Stomach (tissue), 4 donors: ENCODE results near the gene SH3RF2.

Source experiments
- EP300 ChIP-seq: sonication (generic); formaldehyde crosslinking; IDR thresholded peaks from one replicate; pipeline ENCODE4 v1.6.1; 2017; ENCODE audit warnings: antibody characterized with exemption
- POLR2A ChIP-seq, 4 donors: fragments of 450-650 bp; IDR thresholded peaks; one replicate each; pipeline ENCODE4 v1.6.1; 2016; ENCODE audit warnings: antibody characterized with exemption in 4 of 4, control low read depth in 2 of 4, mild to moderate bottlenecking in 1 of 4, moderate library complexity in 1 of 4
- TF ChIP-seq, protein P1 (sequence below), 7 experiments: fragments of 450-650 bp in 4 of 7; fragments of 200-600 bp in 3 of 7; sonication (generic) in 3 of 7; IDR thresholded peaks; one replicate each; pipeline ENCODE4 v1.5.1; 2016 to 2019; ENCODE audit warnings: antibody characterized with exemption in 7 of 7, control low read depth in 2 of 7, mild to moderate bottlenecking in 1 of 7

DNA sequence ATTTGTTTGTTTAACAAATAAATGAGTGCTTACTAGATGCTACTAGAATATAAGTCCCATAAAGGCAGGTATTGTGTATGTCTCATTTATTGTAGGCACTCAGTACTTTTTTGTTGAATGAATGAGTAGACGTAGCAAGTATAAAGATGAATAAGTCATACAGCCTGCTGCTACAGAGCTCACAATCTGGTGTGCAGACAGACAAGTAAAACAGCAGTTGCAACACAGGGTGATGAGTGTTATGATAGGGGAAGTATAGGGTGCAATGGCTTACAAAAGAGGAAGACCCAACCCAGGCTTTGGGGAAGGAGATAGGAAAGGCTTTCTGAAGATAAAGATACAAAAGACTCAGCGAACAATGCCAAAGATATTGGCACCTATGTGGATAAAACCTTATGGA, 47.7 kb downstream of the SH3RF2 start:
- TF ChIP-seq POLR2A (IDR thresholded peaks at IDR 0.05) (no peak), EP300 (no peak)
- TF ChIP-seq, protein P1, sequence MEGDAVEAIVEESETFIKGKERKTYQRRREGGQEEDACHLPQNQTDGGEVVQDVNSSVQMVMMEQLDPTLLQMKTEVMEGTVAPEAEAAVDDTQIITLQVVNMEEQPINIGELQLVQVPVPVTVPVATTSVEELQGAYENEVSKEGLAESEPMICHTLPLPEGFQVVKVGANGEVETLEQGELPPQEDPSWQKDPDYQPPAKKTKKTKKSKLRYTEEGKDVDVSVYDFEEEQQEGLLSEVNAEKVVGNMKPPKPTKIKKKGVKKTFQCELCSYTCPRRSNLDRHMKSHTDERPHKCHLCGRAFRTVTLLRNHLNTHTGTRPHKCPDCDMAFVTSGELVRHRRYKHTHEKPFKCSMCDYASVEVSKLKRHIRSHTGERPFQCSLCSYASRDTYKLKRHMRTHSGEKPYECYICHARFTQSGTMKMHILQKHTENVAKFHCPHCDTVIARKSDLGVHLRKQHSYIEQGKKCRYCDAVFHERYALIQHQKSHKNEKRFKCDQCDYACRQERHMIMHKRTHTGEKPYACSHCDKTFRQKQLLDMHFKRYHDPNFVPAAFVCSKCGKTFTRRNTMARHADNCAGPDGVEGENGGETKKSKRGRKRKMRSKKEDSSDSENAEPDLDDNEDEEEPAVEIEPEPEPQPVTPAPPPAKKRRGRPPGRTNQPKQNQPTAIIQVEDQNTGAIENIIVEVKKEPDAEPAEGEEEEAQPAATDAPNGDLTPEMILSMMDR (IDR thresholded peaks at IDR 0.05) = no peak
